Uterus (tissue), 4 donors: ENCODE data around the gene LORICRIN. TPM values are rescaled to one million over a fixed set of nuclear protein-coding genes. Genes with fewer than 3 reads are reported as not detected.

Experiments used
- DNase-seq, 2 donors: peaks; one replicate each; pipeline ENCODE4 v3.0.0-alpha.2; 2019 to 2020
- H3K27ac ChIP-seq, 2 donors: fragments of 200-600 bp; sonication (generic); 1 replicate in 1 of 2; 2 replicates in 1 of 2; pipeline ENCODE4 v1.5.1; 2016 to 2018
- H3K27me3 ChIP-seq, 2 donors: fragments of 200-600 bp; sonication (generic); one replicate each; pipeline ENCODE4 v1.5.1; 2018 to 2019; ENCODE audit warnings: control low read depth in 1 of 2
- H3K36me3 ChIP-seq, 2 donors: fragments of 200-600 bp; sonication (generic); one replicate each; pipeline ENCODE4 v1.5.1; 2019; ENCODE audit warnings: control low read depth in 1 of 2
- H3K4me1 ChIP-seq, 2 donors: fragments of 200-600 bp; sonication (generic); one replicate each; pipeline ENCODE4 v1.5.1; 2018 to 2019; ENCODE audit warnings: control low read depth in 1 of 2
- H3K4me3 ChIP-seq, 2 donors: fragments of 200-600 bp; sonication (generic); 1 replicate in 1 of 2; 2 replicates in 1 of 2; pipeline ENCODE4 v1.5.1; 2018 to 2019; ENCODE audit warnings: mild to moderate bottlenecking in 1 of 2
- H3K9me3 ChIP-seq, 2 donors: fragments of 200-600 bp; sonication (generic); one replicate each; pipeline ENCODE4 v1.5.1; 2019; ENCODE audit warnings: control low read depth in 1 of 2
- CTCF ChIP-seq, 4 experiments: fragments of 200-600 bp in 2 of 4; fragments of 450-650 bp in 2 of 4; sonication (generic) in 2 of 4; IDR thresholded peaks; one replicate each; pipeline ENCODE4 v1.5.1; 2016 to 2019; ENCODE audit warnings: antibody characterized with exemption in 4 of 4, mild to moderate bottlenecking in 2 of 4, moderate library complexity in 1 of 4
- POLR2A ChIP-seq, 2 donors: fragments of 450-650 bp; IDR thresholded peaks; one replicate each; pipeline ENCODE4 v1.6.1; 2016; ENCODE audit warnings: antibody characterized with exemption in 2 of 2, mild to moderate bottlenecking in 1 of 2, moderate library complexity in 1 of 2
- intact Hi-C: fragments of 100-400 bp; cut with DNase I; formaldehyde crosslinking; loops from one replicate; pipeline ENCODE4 v1.15.1; 2023; ENCODE audit warnings: low total_unique reads
- total RNA-seq, 4 donors: library from RNA; depleted of rRNA in 3 of 4; stranded (reverse); fragments of >200 nt in 3 of 4; gene quantifications; one replicate each; pipeline versions ENCODE4 v1.1.0 to v1.2.4, GENCODE V29; 2014 to 2023
- donor health status: DM: yes; HTN: yes; CAD: no.

The LORICRIN gene
- total RNA-seq, 4 donors from 2014 or later, result not detected

GRCh38 chr1:153242160-153242559 lies 17.3 kb upstream of the LORICRIN start:
- no peak for DNase-seq
- H3K9me3 ChIP-seq, result no peaks in the 10 kb centered on the region

GRCh38 chr1:153245466-153245865 lies 14.0 kb upstream of the LORICRIN start:
- H3K27ac ChIP-seq, result no peak overlapping the region
- no peak for DNase-seq
- H3K9me3 ChIP-seq, result no peaks in the 10 kb centered on the region
- no peaks in the 10 kb centered on the region for H3K4me1 ChIP-seq
- intact Hi-C loops, result no loop called here
- TF ChIP-seq CTCF (IDR thresholded peaks at IDR 0.05) (no peak), POLR2A (IDR thresholded peaks at IDR 0.05) (no peak)
- no peaks in the 10 kb centered on the region for H3K27me3 ChIP-seq
- H3K36me3 ChIP-seq, result no peaks in the 10 kb centered on the region
- H3K4me3 ChIP-seq, result no peak overlapping the region

More at GRCh38 chr1:153242160-153242559, 17.3 kb upstream of the LORICRIN start:
- TF ChIP-seq CTCF (IDR thresholded peaks at IDR 0.05), result no peak
- Histone ChIP-seq H3K27ac (no peak overlapping the region), H3K4me3 (no peak overlapping the region), H3K27me3 (no peaks in the 10 kb centered on the region), H3K36me3 (no peaks in the 10 kb centered on the region), H3K4me1 (no peaks in the 10 kb centered on the region)
- intact Hi-C loops, result no loop called here

- TF ChIP-seq CTCF (IDR thresholded peaks at IDR 0.05) (no peak), POLR2A (IDR thresholded peaks at IDR 0.05) (no peak)
- no peaks in the 10 kb centered on the region for H3K4me1 ChIP-seq
- no peak for DNase-seq
- H3K4me3 ChIP-seq, result no peak overlapping the region
- H3K9me3 ChIP-seq, result no peaks in the 10 kb centered on the region
- H3K36me3 ChIP-seq, result no peaks in the 10 kb centered on the region
- H3K27me3 ChIP-seq, result no peaks in the 10 kb centered on the region
- no peak overlapping the region for H3K27ac ChIP-seq
- intact Hi-C loops, result no loop called here
These were observed 13.5 kb upstream of the LORICRIN start for GRCh38 chr1:153246018-153246417.

- no peaks in the 10 kb centered on the region for H3K27me3 ChIP-seq
- H3K27ac ChIP-seq, result no peak overlapping the region
- no peaks in the 10 kb centered on the region for H3K9me3 ChIP-seq
- H3K4me3 ChIP-seq, result no peak overlapping the region
- DNase-seq, result no peak
- intact Hi-C loops, result no loop called here
- H3K36me3 ChIP-seq, result no peaks in the 10 kb centered on the region
- H3K4me1 ChIP-seq, result no peaks in the 10 kb centered on the region
- TF ChIP-seq CTCF (IDR thresholded peaks at IDR 0.05) (no peak), POLR2A (IDR thresholded peaks at IDR 0.05) (no peak)
These were observed 12.7 kb upstream of the LORICRIN start for GRCh38 chr1:153246825-153247224.

- no peak for DNase-seq
- TF ChIP-seq CTCF (IDR thresholded peaks at IDR 0.05) (no peak), POLR2A (IDR thresholded peaks at IDR 0.05) (no peak)
- Histone ChIP-seq H3K4me1 (no peaks in the 10 kb centered on the region), H3K9me3 (no peaks in the 10 kb centered on the region), H3K36me3 (no peaks in the 10 kb centered on the region), H3K27ac (no peak overlapping the region), H3K4me3 (no peak overlapping the region), H3K27me3 (no peaks in the 10 kb centered on the region)
- intact Hi-C loops, result no loop called here
These were observed 11.2 kb upstream of the LORICRIN start for GRCh38 chr1:153248176-153248879.
